ENCODE results near the gene WWOX.

GRCh38 chr16:79210607-79211006, 1111.2 kb downstream of the WWOX start:
- TF ChIP-seq JUN (IDR thresholded peaks at IDR 0.05; ENCODE audit: borderline replicate concordance, insufficient read depth, insufficient read length, low read depth) (no peak), CTCF (IDR thresholded peaks at IDR 0.05; ENCODE audit: extremely low read depth in 1 of 2, insufficient read depth in 1 of 2, low read depth in 1 of 2, low read length in 2 of 2) (no peak), POLR2AphosphoS5 (IDR thresholded peaks at IDR 0.05; ENCODE audit: insufficient read depth, low read depth, low read length) (no peak), FOS (IDR thresholded peaks at IDR 0.05; ENCODE audit: borderline replicate concordance, insufficient read depth, low read length) (no peak), POLR2A (IDR thresholded peaks at IDR 0.05; ENCODE audit: low read depth, low read length) (no peak), EZH2 (IDR thresholded peaks at IDR 0.05; ENCODE audit: borderline replicate concordance, low read depth, low read length, severe bottlenecking) (no peak), MAX (IDR thresholded peaks at IDR 0.05; ENCODE audit: insufficient read depth, insufficient read length) (no peak), MYC (IDR thresholded peaks at IDR 0.05; ENCODE audit: low read depth, low read length) (no peak), GATA2 (IDR thresholded peaks at IDR 0.05; ENCODE audit: insufficient read depth, insufficient read length, low read depth, low read length) (no peak)
